ENCODE data around the gene FANCI.

Gene FANCI

DNA sequence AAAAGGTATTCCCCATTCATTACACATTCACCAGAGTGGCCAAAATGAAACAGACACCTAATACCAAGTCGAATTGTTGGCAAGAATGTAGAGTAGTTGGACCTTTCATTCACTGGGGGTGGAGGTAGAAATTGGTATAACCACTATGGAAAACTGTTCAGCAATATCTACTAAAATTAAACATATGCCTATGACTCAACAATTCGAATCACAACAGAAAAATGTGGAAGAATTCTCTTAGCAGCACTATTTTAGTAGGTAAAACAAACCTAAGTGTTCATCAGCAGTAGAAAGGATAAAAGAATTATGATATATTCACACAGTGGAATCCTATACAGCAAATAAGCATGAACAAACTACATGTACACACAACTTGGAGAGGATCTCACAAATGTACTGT is 60.2 kb downstream of the FANCI start:
- H3K36me3 ChIP-seq (ENCODE audit: low read depth) = peaks cover 98% of the 10 kb centered on the region
- no peak for TF ChIP-seq CTCF (IDR thresholded peaks at IDR 0.05; ENCODE audit: poor library complexity, severe bottlenecking)
- H3K9me3 ChIP-seq (ENCODE audit: severe bottlenecking) = no peaks in the 10 kb centered on the region
- no peaks in the 10 kb centered on the region for H3K4me1 ChIP-seq (ENCODE audit: insufficient read depth, poor library complexity, severe bottlenecking)
- ATAC-seq (ENCODE audit: low read depth) (no peak), DNase-seq (ENCODE audit: low spot score) (no peak)
- no peaks in the 10 kb centered on the region for H3K27me3 ChIP-seq (ENCODE audit: insufficient read depth, poor library complexity, severe bottlenecking)
- no peak overlapping the region for H3K27ac ChIP-seq (ENCODE audit: poor library complexity, severe bottlenecking)
- H3K4me3 ChIP-seq (ENCODE audit: severe bottlenecking) = no peak overlapping the region

GRCh38 chr15:89305395-89305794 is 61.6 kb downstream of the FANCI start:
- TF ChIP-seq CTCF (IDR thresholded peaks at IDR 0.05; ENCODE audit: poor library complexity, severe bottlenecking) = no peak
- Histone ChIP-seq H3K27me3 (ENCODE audit: insufficient read depth, poor library complexity, severe bottlenecking) (no peaks in the 10 kb centered on the region), H3K4me3 (ENCODE audit: severe bottlenecking) (no peak overlapping the region), H3K4me1 (ENCODE audit: insufficient read depth, poor library complexity, severe bottlenecking) (no peaks in the 10 kb centered on the region), H3K36me3 (ENCODE audit: low read depth) (peaks cover 98% of the 10 kb centered on the region), H3K9me3 (ENCODE audit: severe bottlenecking) (no peaks in the 10 kb centered on the region), H3K27ac (ENCODE audit: poor library complexity, severe bottlenecking) (no peak overlapping the region)
- ATAC-seq (ENCODE audit: low read depth) = no peak
- no peak for DNase-seq (ENCODE audit: low spot score)

- no peaks in the 10 kb centered on the region for H3K4me1 ChIP-seq (ENCODE audit: insufficient read depth, poor library complexity, severe bottlenecking)
- peaks cover 95% of the 10 kb centered on the region for H3K36me3 ChIP-seq (ENCODE audit: low read depth)
- no peak for DNase-seq (ENCODE audit: low spot score)
- no peak overlapping the region for H3K27ac ChIP-seq (ENCODE audit: poor library complexity, severe bottlenecking)
- H3K27me3 ChIP-seq (ENCODE audit: insufficient read depth, poor library complexity, severe bottlenecking) = no peaks in the 10 kb centered on the region
- peak; percentile 8; the same call in 1 of the 3 replicates for ATAC-seq (ENCODE audit: low read depth)
- H3K4me3 ChIP-seq (ENCODE audit: severe bottlenecking) = no peak overlapping the region
- TF ChIP-seq CTCF (IDR thresholded peaks at IDR 0.05; ENCODE audit: poor library complexity, severe bottlenecking) = no peak
- no peaks in the 10 kb centered on the region for H3K9me3 ChIP-seq (ENCODE audit: severe bottlenecking)
Measured at GRCh38 chr15:89307046-89307587, 63.3 kb downstream of the FANCI start.

- DNase-seq (ENCODE audit: low spot score) (no peak), ATAC-seq (ENCODE audit: low read depth) (no peak)
- no peaks in the 10 kb centered on the region for H3K9me3 ChIP-seq (ENCODE audit: severe bottlenecking)
- peaks cover 95% of the 10 kb centered on the region for H3K36me3 ChIP-seq (ENCODE audit: low read depth)
- H3K27ac ChIP-seq (ENCODE audit: poor library complexity, severe bottlenecking) = no peak overlapping the region
- no peaks in the 10 kb centered on the region for H3K4me1 ChIP-seq (ENCODE audit: insufficient read depth, poor library complexity, severe bottlenecking)
- H3K27me3 ChIP-seq (ENCODE audit: insufficient read depth, poor library complexity, severe bottlenecking) = no peaks in the 10 kb centered on the region
- TF ChIP-seq CTCF (IDR thresholded peaks at IDR 0.05; ENCODE audit: poor library complexity, severe bottlenecking) = no peak
- H3K4me3 ChIP-seq (ENCODE audit: severe bottlenecking) = no peak overlapping the region
Measured at GRCh38 chr15:89307791-89308190, 64.0 kb downstream of the FANCI start.

DNA sequence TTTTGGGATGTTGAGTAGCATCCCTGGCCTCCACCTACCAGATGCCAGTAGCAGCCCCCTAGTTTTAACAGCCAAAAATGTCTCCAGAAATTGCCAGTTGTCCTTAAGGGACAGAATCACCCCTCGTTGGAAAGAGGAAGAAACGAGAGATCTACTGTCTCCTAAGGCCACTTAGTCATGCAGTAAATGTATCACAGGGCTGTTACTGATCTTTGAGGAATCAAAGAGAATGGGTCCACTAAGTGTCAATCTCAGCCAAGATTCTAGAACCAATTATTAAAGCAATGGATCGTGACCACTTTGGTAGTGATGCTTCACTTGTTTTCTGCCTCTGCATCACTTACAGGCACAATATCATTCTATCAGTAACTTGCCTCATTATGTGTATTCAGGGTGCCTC is 64.5 kb downstream of the FANCI start:
- no peak for TF ChIP-seq CTCF (IDR thresholded peaks at IDR 0.05; ENCODE audit: poor library complexity, severe bottlenecking)

More for the DNA sequence above, 64.5 kb downstream of the FANCI start:
- ATAC-seq (ENCODE audit: low read depth) (no peak), DNase-seq (ENCODE audit: low spot score) (no peak)
- Histone ChIP-seq H3K4me1 (ENCODE audit: insufficient read depth, poor library complexity, severe bottlenecking) (no peaks in the 10 kb centered on the region), H3K36me3 (ENCODE audit: low read depth) (peaks cover 95% of the 10 kb centered on the region), H3K27ac (ENCODE audit: poor library complexity, severe bottlenecking) (no peak overlapping the region), H3K4me3 (ENCODE audit: severe bottlenecking) (no peak overlapping the region), H3K9me3 (ENCODE audit: severe bottlenecking) (no peaks in the 10 kb centered on the region), H3K27me3 (ENCODE audit: insufficient read depth, poor library complexity, severe bottlenecking) (no peaks in the 10 kb centered on the region)
